ENCODE results near the gene FXN. TPM values are rescaled to one million over a fixed set of nuclear protein-coding genes. Genes with fewer than 3 reads are reported as not detected.

FXN gene
- total RNA-seq, 1 experiment from 2014 or later = 12.0 TPM

GRCh38 chr9:69078581-69078980 lies 43.0 kb downstream of the FXN start:
- no peaks in the 10 kb centered on the region for H3F3A ChIP-seq (ENCODE audit: insufficient read depth, low read depth)
- TF ChIP-seq EZH2 (IDR thresholded peaks at IDR 0.05; ENCODE audit: low read depth) (no peak), CTCF (conservative IDR thresholded peaks at IDR 0.05) (no peak)
- no peaks in the 10 kb centered on the region for H4K20me1 ChIP-seq (ENCODE audit: insufficient read depth)
- POLR2A ChIA-PET (ENCODE audit: unreplicated experiment) = interaction anchor here (1.0 kb wide), 1 partner anchor 100 kb away, joined by 11 read pairs; no protein-coding TSS in a partner anchor
- no peak overlapping the region for H3K4me2 ChIP-seq
- no peaks in the 10 kb centered on the region for H3K36me3 ChIP-seq (ENCODE audit: low read depth)
- H3K9me2 ChIP-seq (ENCODE audit: insufficient read depth) = no peaks in the 10 kb centered on the region
- H3K27ac ChIP-seq = no peak overlapping the region
- peaks cover 5% of the 10 kb centered on the region; the same call in 1 of the 2 replicates for H3K4me1 ChIP-seq (replicated peaks; ENCODE audit: insufficient read depth)
- DNase-seq = no peak
- H3K79me2 ChIP-seq (ENCODE audit: low read depth) = no peaks in the 10 kb centered on the region
- CTCF ChIA-PET = no interaction called here
- intact Hi-C loops (cut with micrococcal nuclease; ENCODE audit: unreplicated experiment) = no loop called here
- no peak overlapping the region for H3K4me3 ChIP-seq
- no TSS peak for BruUV-seq (replicated peaks)
- no peaks in the 10 kb centered on the region for H3K9me3 ChIP-seq (ENCODE audit: insufficient read depth, low read depth)
- no peak overlapping the region for H2AFZ ChIP-seq
- no peaks in the 10 kb centered on the region for H3K27me3 ChIP-seq (ENCODE audit: insufficient read depth, low read depth)

- CTCF ChIA-PET = no interaction called here
- TF ChIP-seq EZH2 (IDR thresholded peaks at IDR 0.05; ENCODE audit: low read depth) (no peak), CTCF (conservative IDR thresholded peaks at IDR 0.05) (no peak)
Observed at GRCh38 chr9:69079186-69079585, 43.6 kb downstream of the FXN start.

GRCh38 chr9:69081261-69081660 lies 45.7 kb downstream of the FXN start:
- Histone ChIP-seq H3K9me3 (ENCODE audit: insufficient read depth, low read depth) (no peaks in the 10 kb centered on the region), H3K4me3 (no peak overlapping the region), H4K20me1 (ENCODE audit: insufficient read depth) (no peaks in the 10 kb centered on the region), H3K9me2 (ENCODE audit: insufficient read depth) (no peaks in the 10 kb centered on the region), H3K27ac (no peak overlapping the region), H3K79me2 (ENCODE audit: low read depth) (no peaks in the 10 kb centered on the region), H3F3A (ENCODE audit: insufficient read depth, low read depth) (no peaks in the 10 kb centered on the region; the same call in 1 of the 2 replicates), H3K27me3 (ENCODE audit: insufficient read depth, low read depth) (no peaks in the 10 kb centered on the region), H3K4me1 (replicated peaks; ENCODE audit: insufficient read depth) (peaks cover 5% of the 10 kb centered on the region; the same call in 1 of the 2 replicates), H2AFZ (no peak overlapping the region), H3K4me2 (no peak overlapping the region), H3K36me3 (ENCODE audit: low read depth) (no peaks in the 10 kb centered on the region)
- TF ChIP-seq CTCF (conservative IDR thresholded peaks at IDR 0.05) (no peak), EZH2 (IDR thresholded peaks at IDR 0.05; ENCODE audit: low read depth) (no peak)
- intact Hi-C loops (cut with micrococcal nuclease; ENCODE audit: unreplicated experiment) = no loop called here
- no TSS peak for BruUV-seq (replicated peaks)
- ChIA-PET POLR2A (ENCODE audit: unreplicated experiment) (no interaction called here), CTCF (no interaction called here)
- DNase-seq = no peak

More at GRCh38 chr9:69079186-69079585, 43.6 kb downstream of the FXN start:
- BruUV-seq (replicated peaks) = no TSS peak
- Histone ChIP-seq H3K27ac (no peak overlapping the region), H3K27me3 (ENCODE audit: insufficient read depth, low read depth) (no peaks in the 10 kb centered on the region), H4K20me1 (ENCODE audit: insufficient read depth) (no peaks in the 10 kb centered on the region), H3K79me2 (ENCODE audit: low read depth) (no peaks in the 10 kb centered on the region), H3K4me1 (replicated peaks; ENCODE audit: insufficient read depth) (peaks cover 5% of the 10 kb centered on the region; the same call in 1 of the 2 replicates), H3K9me3 (ENCODE audit: insufficient read depth, low read depth) (no peaks in the 10 kb centered on the region), H3K36me3 (ENCODE audit: low read depth) (no peaks in the 10 kb centered on the region), H3K4me2 (no peak overlapping the region), H3K4me3 (no peak overlapping the region), H2AFZ (no peak overlapping the region), H3F3A (ENCODE audit: insufficient read depth, low read depth) (no peaks in the 10 kb centered on the region), H3K9me2 (ENCODE audit: insufficient read depth) (no peaks in the 10 kb centered on the region)
- peak in 1 of 2 experiments; percentile 59 for DNase-seq
- POLR2A ChIA-PET (ENCODE audit: unreplicated experiment) = interaction anchor here (0.6 to 1.0 kb wide), 2 partner anchors 8 to 100 kb away, joined by 4 to 11 read pairs; no protein-coding TSS in a partner anchor
- intact Hi-C loops (cut with micrococcal nuclease; ENCODE audit: unreplicated experiment) = no loop called here

Data from PC-9 (cell line).